Cortex of kidney (tissue), 1 donor: Measurements from ENCODE around the gene REXO1.
"Not testable (repeated sequence)": the region's sequence is repeated elsewhere in the genome, so short reads cannot be mapped to it uniquely, and the experiment has no call there.

Source experiments
- DNase-seq: peaks from one replicate; lab custom pipeline; 2025; lab: John Stamatoyannopoulos, UW

REXO1 gene

DNA sequence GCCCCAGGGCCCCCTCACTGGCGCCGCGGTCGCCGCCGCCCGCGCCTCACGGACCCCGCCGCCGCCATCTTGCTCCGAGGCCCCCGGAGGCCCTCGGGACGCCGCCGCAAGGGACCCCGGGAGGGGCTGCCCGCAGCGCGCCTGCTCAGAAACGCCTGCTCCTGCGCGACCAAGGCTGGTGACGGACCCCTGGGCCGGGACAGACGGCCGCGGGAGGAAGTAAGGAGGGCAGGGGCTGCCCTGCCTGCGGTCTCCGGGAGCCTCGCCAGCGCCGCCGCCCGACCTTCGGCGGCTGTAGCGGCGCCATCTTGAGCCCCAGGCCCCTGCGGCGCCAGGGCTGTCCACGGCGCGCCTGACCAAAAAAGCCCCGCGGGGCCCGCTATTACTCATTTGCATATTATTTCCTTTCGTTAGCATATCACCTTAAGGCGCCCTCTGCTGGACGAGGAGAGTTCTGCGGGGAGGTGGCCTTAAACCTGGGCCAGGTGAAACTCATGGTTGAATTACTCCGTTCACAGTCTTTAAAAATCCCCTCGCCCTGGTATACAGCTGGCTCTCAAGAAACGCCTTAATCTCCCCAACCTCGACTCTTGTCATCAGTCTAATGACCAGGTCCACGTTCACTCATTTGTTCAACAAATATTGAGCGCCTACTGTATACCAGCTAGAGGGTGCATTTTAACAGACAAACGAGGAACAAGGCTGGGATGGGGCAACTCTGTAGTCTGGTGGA, at the start of gene REXO1:
Gene REXO1 (minus strand): TSS at position 85 of the 733 bp plus-strand sequence. CDS start 125 bp downstream, outside the sequence.
- no peak for DNase-seq

DNA sequence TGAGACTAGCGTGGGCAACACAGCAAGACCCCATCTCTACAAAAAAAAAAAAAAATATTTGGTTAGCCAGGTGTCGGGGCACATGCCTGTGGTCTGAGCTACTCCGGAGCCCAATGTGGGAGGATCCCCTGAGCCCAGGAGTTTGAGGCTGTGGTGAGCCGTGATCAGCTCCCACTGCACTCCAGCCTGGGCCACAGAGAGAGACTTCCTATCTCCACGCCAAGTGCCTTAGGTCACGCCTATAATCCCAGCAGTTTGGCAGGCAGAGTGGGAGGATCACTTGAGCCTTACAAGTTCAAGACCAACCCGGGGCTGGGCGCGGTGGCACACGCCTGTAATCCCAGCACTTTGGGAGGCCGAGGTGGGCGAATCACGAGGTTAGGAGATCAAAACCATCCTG, 48.2 kb upstream of the REXO1 start:
- DNase-seq = no peak

GRCh38 chr19:1893791-1894190, 45.5 kb upstream of the REXO1 start:
- DNase-seq = no peak

DNA sequence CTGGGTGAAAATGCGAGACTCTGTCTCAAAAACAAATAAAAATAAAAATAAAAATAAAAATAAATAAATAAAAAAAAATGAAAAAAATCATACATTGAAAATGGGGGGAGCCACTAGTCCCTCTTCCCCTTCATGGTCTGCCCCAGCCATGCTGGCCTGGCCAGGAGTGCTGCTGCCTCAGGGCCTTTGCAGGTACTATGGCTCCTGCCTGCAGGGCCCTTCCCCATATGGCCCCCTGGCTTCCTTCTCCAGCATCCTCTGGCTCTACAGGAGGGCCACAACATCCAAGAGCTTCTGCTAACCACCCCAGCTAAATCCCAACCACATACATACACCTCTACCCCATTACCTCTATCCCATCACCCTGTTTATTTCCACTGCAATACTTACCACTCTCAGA, 41.6 kb upstream of the REXO1 start:
- DNase-seq = no peak

- DNase-seq = no peak
Observed at GRCh38 chr19:1888385-1888784, 40.1 kb upstream of the REXO1 start.

GRCh38 chr19:1886360-1886759, 38.1 kb upstream of the REXO1 start:
- not testable (repeated sequence) for DNase-seq

DNA sequence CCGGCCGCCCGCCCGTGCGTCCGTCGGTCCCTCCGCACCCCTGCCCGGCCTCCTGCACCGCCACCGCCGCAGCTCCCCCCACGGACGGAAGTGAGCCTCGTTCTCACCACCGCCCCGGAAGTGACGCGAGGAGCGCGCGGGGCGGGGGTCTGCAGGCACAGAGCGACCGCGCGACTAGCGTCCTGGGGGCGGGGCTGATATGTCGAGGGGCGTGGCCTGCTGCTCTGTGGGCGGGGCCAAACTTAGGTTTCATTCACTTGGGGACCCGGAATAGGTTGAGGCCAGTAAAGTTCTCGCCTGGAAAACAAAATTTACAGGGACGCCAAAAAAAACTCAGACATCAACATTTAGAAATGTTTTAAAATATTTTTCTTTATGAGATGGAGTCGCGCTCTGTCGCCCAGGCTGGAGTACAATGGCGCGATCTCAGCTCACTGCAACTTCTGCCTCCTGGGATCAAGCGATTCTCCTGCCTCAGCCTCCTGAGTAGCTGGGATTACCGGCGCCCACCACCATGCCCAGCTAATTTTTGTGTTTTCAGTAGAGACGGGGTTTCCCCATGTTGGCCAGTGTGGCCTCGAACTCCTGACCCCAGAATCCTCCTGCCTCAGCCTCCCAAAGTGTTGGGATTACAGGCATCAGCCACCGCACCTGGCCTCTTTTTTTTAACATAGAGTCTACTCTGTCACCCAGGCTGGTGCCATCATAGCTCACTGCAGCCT, 37.3 kb upstream of the REXO1 start, which contains the start of gene ABHD17A:
Gene ABHD17A (minus strand): TSS at position 99 of the 722 bp plus-strand sequence. CDS start 3,930 bp downstream, outside the sequence.
- not testable (repeated sequence) for DNase-seq

DNA sequence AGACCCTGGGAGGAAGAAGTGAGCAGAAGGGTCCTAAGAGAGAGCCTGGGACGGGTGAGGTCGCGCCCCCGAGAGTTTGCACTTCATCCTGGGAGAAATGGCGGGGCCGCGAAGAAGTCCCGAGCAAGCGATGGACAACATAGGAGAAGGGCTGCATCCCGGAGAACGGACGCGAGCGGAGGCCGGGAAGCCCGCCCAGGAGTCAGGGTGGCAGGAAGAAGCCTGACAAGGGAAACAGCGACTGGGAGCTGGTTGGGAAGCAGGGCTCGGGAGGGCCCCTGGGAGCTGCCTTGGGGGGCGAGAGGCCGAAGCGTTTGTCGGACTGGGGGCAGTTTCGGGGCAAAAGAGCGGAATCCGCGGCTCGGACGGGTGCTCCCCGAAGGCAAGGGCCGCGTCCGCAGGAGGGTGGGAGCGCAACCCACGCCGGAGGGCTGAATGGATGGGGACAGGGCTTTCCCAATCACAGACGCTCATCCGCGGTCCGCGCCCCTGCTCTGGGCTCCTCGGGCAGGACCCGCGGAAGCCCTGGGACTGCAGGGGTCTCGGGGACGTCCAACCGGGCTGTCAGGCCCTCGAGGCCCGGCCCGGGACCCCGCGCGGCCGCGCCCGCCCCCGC, 36.5 kb upstream of the REXO1 start:
- DNase-seq = no peak

DNA sequence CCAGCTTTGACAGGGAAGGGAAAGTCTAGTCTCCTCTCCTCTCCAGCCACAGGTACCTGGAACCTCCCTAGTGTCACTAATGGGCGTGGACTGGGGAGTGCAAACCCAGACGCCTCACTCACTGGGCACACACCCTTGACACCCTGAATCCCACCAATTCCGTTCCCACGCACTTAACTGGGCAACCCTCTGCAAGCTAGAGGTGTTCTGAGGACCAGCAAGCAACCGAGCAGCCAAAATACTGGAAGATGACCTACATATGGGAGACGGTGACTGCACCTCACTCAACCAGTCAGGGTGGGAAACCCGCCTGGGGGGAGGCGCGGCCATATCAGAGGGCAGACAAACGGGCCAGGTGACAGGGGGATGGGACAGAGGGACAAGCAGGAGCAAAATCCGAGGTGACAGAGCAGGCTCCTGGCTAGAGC, 36.0 kb upstream of the REXO1 start:
- DNase-seq = no peak

- no peak for DNase-seq
Observed at GRCh38 chr19:1883784-1884183, 35.5 kb upstream of the REXO1 start.

GRCh38 chr19:1882786-1883692, 34.8 kb upstream of the REXO1 start:
- DNase-seq = no peak

- DNase-seq = no peak
Observed at GRCh38 chr19:1882089-1882785, 34.0 kb upstream of the REXO1 start.

DNA sequence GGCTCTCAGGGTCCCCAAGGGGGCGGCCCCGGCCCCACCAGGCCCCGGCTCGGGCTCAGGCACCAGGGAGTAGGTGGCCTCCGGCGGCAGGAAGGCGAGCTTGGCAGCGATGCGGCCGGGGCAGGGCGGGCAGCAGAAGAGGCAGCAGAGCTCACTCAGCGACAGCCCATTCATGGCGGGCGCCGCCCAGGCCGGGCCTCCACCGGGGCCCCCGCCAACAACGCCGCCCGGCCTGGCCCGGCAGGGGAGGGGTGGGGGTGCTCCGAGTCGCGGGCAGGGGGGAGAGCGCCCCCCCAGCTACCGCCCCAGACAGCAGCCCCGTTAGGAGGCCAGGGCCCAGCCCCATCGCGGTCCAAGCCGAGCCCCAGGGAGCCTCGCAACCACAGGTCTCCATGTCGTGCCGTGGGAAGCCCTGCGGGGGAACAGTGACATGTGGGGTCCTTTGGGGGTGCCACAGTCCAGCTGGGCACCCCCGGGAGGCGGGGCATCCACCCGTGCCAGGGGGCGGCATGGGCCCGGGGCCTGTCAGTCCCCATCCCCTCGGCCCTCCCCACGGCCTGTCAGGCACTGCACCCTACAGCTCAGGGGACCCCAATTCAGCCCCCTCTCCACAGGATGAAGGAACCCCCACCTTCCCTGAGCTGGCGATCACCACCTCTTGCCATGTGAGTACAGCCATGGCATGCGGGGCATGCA, 33.3 kb upstream of the REXO1 start:
- not testable (repeated sequence) for DNase-seq

DNA sequence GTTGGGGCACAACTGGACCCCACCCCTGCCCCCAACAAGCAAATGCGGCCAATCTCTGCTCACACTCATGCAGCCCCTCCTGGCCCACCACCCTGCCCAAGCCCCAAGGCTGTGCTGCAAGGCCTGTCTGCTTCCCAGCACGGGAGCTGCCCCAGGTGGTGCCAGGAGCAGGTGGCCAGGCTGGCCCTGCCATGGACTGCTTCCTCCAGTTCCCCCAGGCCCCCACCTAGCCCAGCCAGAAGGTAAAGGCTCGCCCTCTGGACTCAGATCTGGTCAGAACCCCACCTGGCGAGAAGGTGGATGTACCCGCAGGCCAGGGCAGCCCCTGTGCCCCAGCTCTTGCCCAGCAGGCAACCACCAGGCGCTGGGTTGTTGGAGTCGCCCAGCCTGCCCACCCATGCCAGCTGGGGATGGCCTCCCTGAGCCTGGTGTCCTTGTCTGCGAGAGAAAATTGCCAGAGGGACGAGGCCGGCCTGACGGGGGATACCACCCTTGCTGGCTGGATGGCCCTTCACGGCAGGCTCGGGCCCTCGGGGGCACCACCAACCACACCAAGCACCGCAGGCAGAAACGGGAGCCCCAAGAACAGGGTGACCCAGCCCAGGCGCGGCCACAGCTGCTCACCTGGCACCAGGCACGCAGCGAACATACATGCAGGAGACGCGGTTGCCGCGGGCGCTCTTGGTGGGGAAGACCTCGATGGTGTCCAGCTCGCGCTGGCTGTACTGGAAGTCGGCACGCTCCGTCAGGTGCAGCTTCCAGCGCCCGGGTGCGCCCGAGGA, 32.5 kb upstream of the REXO1 start:
- DNase-seq = no peak

- DNase-seq = not testable (repeated sequence)
Observed at GRCh38 chr19:1879982-1880381, 31.7 kb upstream of the REXO1 start.

- DNase-seq = not testable (repeated sequence)
Observed at GRCh38 chr19:1878583-1878982, 30.3 kb upstream of the REXO1 start.

DNA sequence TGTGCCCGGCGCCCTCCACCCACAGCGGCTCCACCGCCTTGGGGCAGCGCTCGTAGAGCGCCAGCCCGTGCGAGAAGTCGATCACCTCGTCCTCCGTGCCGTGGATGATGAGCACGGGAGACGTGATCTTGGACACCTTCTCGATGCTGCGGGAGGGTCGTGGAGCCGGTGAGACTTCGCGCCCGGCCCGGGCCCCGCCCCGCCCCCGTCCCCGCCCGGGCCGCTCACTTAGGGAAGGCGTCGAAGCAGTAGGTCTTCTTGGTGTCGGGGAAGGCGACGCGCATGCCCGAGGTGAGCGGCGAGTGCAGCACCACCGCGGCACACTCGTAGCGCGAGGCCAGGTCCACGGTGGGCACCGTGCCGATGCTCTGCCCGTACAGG, 29.0 kb upstream of the REXO1 start:
- DNase-seq = not testable (repeated sequence)

DNA sequence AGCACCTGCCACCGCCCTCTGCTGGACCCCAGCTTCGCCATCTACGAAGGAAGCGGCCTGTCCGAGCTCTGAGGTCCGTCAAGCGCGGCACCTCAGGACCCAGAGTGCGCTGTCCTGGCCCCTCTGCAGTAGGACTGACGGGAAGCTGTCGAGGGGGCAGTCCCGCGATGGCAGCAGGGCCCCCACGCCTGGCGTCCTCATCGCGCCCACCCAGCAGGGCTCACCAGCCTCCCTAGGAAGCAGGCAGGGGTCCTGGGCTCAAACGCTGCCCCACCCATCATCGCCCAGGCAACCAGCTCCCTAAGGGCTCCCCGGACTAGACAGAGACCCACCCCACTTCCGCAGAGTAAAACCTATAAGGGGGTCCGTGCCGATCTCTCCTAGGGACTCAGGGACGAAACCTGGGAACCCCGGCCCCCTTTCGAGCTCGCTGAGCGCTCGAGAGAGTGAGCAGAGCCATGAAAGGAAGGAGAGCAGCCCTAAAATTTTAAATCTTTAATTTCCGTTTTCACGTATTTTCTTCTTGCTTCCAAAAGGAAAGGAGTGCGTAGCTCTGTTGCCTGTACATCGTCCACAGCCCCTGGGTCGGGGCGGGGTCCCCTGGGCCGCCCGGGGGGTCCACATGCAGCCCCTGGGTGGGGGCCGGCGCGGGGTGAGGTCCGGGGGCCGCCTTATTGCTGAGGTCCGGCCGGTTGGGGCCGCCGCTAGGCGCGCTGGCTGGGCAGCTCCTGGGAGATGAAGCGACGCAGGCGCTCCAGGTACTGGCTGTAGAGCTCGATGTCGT, 28.4 kb upstream of the REXO1 start:
- DNase-seq = not testable (repeated sequence)
